ENCODE results near the gene DCAF8. TPM values are rescaled to one million over a fixed set of nuclear protein-coding genes. Genes with fewer than 3 reads are reported as not detected.

DCAF8 gene
- total and polyA plus RNA-seq, 2 of the 4 experiments (the other 2 are of a cell fraction) = 83.3 to 83.8 TPM

DNA sequence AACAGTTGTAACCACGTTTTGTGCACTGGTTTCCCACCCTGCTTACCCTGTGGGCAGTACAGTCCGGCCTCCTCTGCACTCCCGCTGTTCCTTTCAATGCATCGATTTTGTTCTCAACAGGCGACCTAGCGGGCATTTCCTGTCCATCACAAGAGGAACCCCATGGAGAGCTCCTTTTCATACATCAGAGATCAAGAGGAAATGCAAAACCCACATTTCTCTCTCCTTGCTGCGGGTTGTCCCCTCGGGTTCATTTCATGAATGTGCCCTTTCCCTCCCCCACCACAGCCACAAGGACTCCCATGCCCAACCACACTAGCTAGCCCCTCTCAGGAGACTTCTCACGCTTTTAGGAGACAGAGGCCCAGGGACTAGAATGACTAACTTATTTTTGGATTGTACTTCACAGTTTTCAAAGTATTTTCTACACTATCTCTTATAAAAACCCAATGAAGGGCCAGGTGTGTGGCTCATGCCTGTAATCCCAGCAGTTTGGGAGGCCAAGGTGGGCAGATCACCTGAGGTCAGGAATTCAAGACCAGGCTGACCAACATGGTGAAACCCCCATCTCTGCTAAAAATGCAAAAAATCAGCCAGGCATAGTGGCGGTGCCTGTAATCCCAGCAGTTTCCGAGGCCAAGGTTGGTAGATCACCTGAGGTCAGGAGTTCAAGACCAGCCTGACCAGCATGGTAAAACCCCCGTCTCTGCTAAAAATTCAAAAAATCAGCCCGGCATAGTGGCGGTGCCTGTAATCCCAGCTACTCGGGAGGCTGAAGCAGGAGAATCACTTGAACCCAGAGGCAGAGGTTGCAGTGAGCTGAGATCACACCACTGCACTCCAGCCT lies 92.6 kb downstream of the DCAF8 start:
- Histone ChIP-seq H3K9me3 (ENCODE audit: control insufficient read depth, insufficient read depth, low read length) (no peaks in the 10 kb centered on the region; the same call in 1 of the 2 replicates), H4K20me1 (ENCODE audit: insufficient read depth, low read length) (no peaks in the 10 kb centered on the region), H3K27me3 (ENCODE audit: control insufficient read depth, insufficient read depth, low read length) (peaks cover 44% of the 10 kb centered on the region), H3K4me2 (ENCODE audit: low read depth, low read length) (no peak overlapping the region), H3K56ac (ENCODE audit: extremely low read depth, insufficient read depth, low read length) (no peak overlapping the region), H3K9me1 (ENCODE audit: insufficient read depth, low read length) (no peaks in the 10 kb centered on the region), H4K8ac (ENCODE audit: low read depth in 2 of 2, low read length in 2 of 2) (no peak overlapping the region), H3K27ac (ENCODE audit: insufficient read depth, low read length) (no peak overlapping the region), H2BK120ac (ENCODE audit: low read depth, low read length) (no peak overlapping the region), H3K36me3 (ENCODE audit: control insufficient read depth, insufficient read depth, low read length) (no peaks in the 10 kb centered on the region), H3K4me3 (ENCODE audit: insufficient read depth, low read depth, low read length) (no peak overlapping the region), H4K5ac (ENCODE audit: low read depth, low read length) (no peak overlapping the region), H3K14ac (replicated peaks; ENCODE audit: low read depth, low read length) (no peak overlapping the region), H2BK15ac (ENCODE audit: low read depth, low read length) (no peak overlapping the region), H3K4ac (ENCODE audit: low read depth, low read length) (no peak overlapping the region), H4K91ac (ENCODE audit: insufficient read depth, low read depth, low read length) (no peak overlapping the region), H3K79me1 (ENCODE audit: low read depth in 1 of 2, low read length in 2 of 2) (no peaks in the 10 kb centered on the region), H2AK5ac (ENCODE audit: low read depth, low read length) (no peak overlapping the region), H3K9ac (ENCODE audit: low read depth, low read length) (no peak overlapping the region), H2BK20ac (ENCODE audit: low read depth, low read length) (no peak overlapping the region), H3K18ac (ENCODE audit: low read depth, low read length) (no peak overlapping the region), H3K4me1 (ENCODE audit: control insufficient read depth, insufficient read depth, low read length) (0 out of 2 replicates have a peak, but pooled peaks cover 2% of the 10 kb centered on the region), H2AK9ac (replicated peaks; ENCODE audit: low read depth, low read length, poor library complexity) (no peak overlapping the region), H3K23ac (ENCODE audit: low read depth, low read length) (no peak overlapping the region), H2BK5ac (ENCODE audit: low read depth, low read length, poor library complexity, severe bottlenecking) (no peak overlapping the region), H2AFZ (replicated peaks; ENCODE audit: low read length, poor library complexity) (no peak overlapping the region)
- 60% methylated on average over 4 of the region's 15 CpGs; no CpG with 5 or more reads in 1 of the 2 experiments for WGBS, 2 experiments (ENCODE audit: extremely low coverage in 2 of 2, insufficient read length in 1 of 2)
- ChIA-PET POLR2A (ENCODE audit: unreplicated experiment) (no interaction called here), CTCF (interaction anchor here (0.9 kb wide), 1 partner anchor 17 kb away, joined by 4 read pairs; no protein-coding TSS in a partner anchor)
- in situ Hi-C loops (cut with MboI; ENCODE audit: low sequenced_read_pairs) = no loop called here
- dilution Hi-C loops (cut with HindIII; ENCODE audit: low sequenced_read_pairs, unreplicated experiment) = no loop called here
- no peak for DNase-seq
- no peak for ATAC-seq (ENCODE audit: low read depth)
- TF ChIP-seq RFX5 (IDR thresholded peaks at IDR 0.05; ENCODE audit: low read depth, low read length) = no peak
- no peak for TF ChIP-seq RCOR1 (IDR thresholded peaks at IDR 0.05; ENCODE audit: insufficient replicate concordance, low read length)
- TF ChIP-seq USF2 (IDR thresholded peaks at IDR 0.05; ENCODE audit: low read depth, low read length) = no peak
- TF ChIP-seq BHLHE40 (IDR thresholded peaks at IDR 0.05; ENCODE audit: low read depth, low read length) = no peak
- TF ChIP-seq FOS (IDR thresholded peaks at IDR 0.05; ENCODE audit: low read depth, low read length) = no peak
- TF ChIP-seq, protein P1, sequence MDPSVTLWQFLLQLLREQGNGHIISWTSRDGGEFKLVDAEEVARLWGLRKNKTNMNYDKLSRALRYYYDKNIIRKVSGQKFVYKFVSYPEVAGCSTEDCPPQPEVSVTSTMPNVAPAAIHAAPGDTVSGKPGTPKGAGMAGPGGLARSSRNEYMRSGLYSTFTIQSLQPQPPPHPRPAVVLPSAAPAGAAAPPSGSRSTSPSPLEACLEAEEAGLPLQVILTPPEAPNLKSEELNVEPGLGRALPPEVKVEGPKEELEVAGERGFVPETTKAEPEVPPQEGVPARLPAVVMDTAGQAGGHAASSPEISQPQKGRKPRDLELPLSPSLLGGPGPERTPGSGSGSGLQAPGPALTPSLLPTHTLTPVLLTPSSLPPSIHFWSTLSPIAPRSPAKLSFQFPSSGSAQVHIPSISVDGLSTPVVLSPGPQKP (IDR thresholded peaks at IDR 0.05; ENCODE audit: borderline replicate concordance, low read depth, low read length) = no peak
- TF ChIP-seq CTCF (conservative IDR thresholded peaks at IDR 0.05; ENCODE audit: low read depth, low read length) = no peak
- TF ChIP-seq MAFK (IDR thresholded peaks at IDR 0.05; ENCODE audit: low read depth, low read length) = no peak
- no peak for TF ChIP-seq POLR2A (IDR thresholded peaks at IDR 0.05; ENCODE audit: low read depth, low read length)
- intact Hi-C loops (cut with micrococcal nuclease) = no loop called here
- BruUV-seq (replicated peaks) = no TSS peak

Measured in IMR-90 (cell line).